GM23338 (cell line): Measurements from ENCODE around the gene PSMA8. TPM values are rescaled to one million over a fixed set of nuclear protein-coding genes. Genes with fewer than 3 reads are reported as not detected.

Experiments
- ATAC-seq: fragments of 200-7000 bp; cut with Tn5 transposase; 3 replicates; pipeline ENCODE4 v1.9.1; 2020
- DNase-seq: peaks from one replicate; pipeline ENCODE4 v3.0.0-alpha.2; 2015; ENCODE audit warnings: low spot score
- H2AFZ ChIP-seq: fragments of 200-600 bp; sonication (generic); 2 replicates; pipeline ENCODE4 v1.8.0; 2016; ENCODE audit warnings: antibody characterized with exemption, mild to moderate bottlenecking, moderate library complexity
- H3F3A ChIP-seq: fragments of 200-600 bp; sonication (generic); replicated peaks from 2 replicates; pipeline ENCODE4 v1.8.0; 2017; ENCODE audit warnings: antibody characterized with exemption, mixed run types, low read depth
- H3K27ac ChIP-seq: fragments of 200-600 bp; sonication (generic); 2 replicates; pipeline ENCODE4 v1.6.1; 2016; ENCODE audit warnings: low read depth
- H3K27me3 ChIP-seq: fragments of 200-600 bp; sonication (generic); 2 replicates; pipeline ENCODE4 v1.8.0; 2016; ENCODE audit warnings: mild to moderate bottlenecking, mixed run types, moderate library complexity; ENCODE audit not compliant: insufficient read depth
- H3K36me3 ChIP-seq: fragments of 200-600 bp; sonication (generic); 2 replicates; pipeline ENCODE4 v1.8.0; 2016; ENCODE audit warnings: mild to moderate bottlenecking; ENCODE audit not compliant: insufficient read depth
- H3K4me1 ChIP-seq: fragments of 200-600 bp; sonication (generic); 2 replicates; pipeline ENCODE4 v1.8.0; 2016; ENCODE audit warnings: mild to moderate bottlenecking, moderate library complexity; ENCODE audit not compliant: insufficient read depth
- H3K4me2 ChIP-seq: fragments of 200-600 bp; sonication (generic); 2 replicates; pipeline ENCODE4 v1.7.1; 2017; ENCODE audit warnings: mixed run types
- H3K4me3 ChIP-seq: fragments of 200-600 bp; sonication (generic); 2 replicates; pipeline ENCODE4 v1.6.1; 2016; ENCODE audit warnings: mixed run types
- H3K79me2 ChIP-seq: fragments of 200-600 bp; sonication (generic); replicated peaks from 2 replicates; pipeline ENCODE4 v1.8.0; 2017; ENCODE audit warnings: mild to moderate bottlenecking; ENCODE audit not compliant: insufficient read depth
- H3K9me2 ChIP-seq: fragments of 200-600 bp; sonication (generic); 2 replicates; pipeline ENCODE4 v1.8.0; 2017; ENCODE audit not compliant: insufficient read depth
- H4K20me1 ChIP-seq: fragments of 200-600 bp; sonication (generic); replicated peaks from 2 replicates; pipeline ENCODE4 v1.8.0; 2017; ENCODE audit warnings: mild to moderate bottlenecking; ENCODE audit not compliant: insufficient read depth
- H3K27ac Mint-ChIP-seq: 2 replicates; pipeline ENCODE4 v1.8.0; 2020; ENCODE audit warnings: inconsistent platforms, mild to moderate bottlenecking, moderate library complexity, mixed read lengths
- H3K27me3 Mint-ChIP-seq: 3 replicates; pipeline ENCODE4 v1.8.0; 2022; ENCODE audit warnings: low read depth, mild to moderate bottlenecking, moderate library complexity, mixed read lengths, inconsistent platforms; ENCODE audit not compliant: insufficient read depth, poor library complexity
- H3K36me3 Mint-ChIP-seq: 3 replicates; pipeline ENCODE4 v1.8.0; 2021; ENCODE audit warnings: low read depth, mild to moderate bottlenecking, inconsistent platforms, moderate library complexity, mixed read lengths
- H3K4me1 Mint-ChIP-seq: 3 replicates; pipeline ENCODE4 v1.8.0; 2020; ENCODE audit warnings: mild to moderate bottlenecking, inconsistent platforms, mixed read lengths
- H3K4me3 Mint-ChIP-seq: 3 replicates; pipeline ENCODE4 v1.8.0; 2021; ENCODE audit warnings: moderate library complexity, mild to moderate bottlenecking, inconsistent platforms, mixed read lengths
- H3K9me3 Mint-ChIP-seq: 3 replicates; pipeline ENCODE4 v1.8.0; 2020; ENCODE audit warnings: moderate library complexity, mild to moderate bottlenecking, inconsistent platforms, mixed read lengths
- CREB1 ChIP-seq: fragments of 250-450 bp; sonication (Bioruptor Pico); IDR thresholded peaks from 2 replicates; pipeline ENCODE4 v1.5.0; 2020; ENCODE audit warnings: low read depth, mild to moderate bottlenecking, moderate library complexity
- ETS1 ChIP-seq: IDR thresholded peaks from 2 replicates; pipeline ENCODE4 v1.6.1; 2016; ENCODE audit warnings: antibody characterized with exemption
- EZH2 ChIP-seq: fragments of 200-600 bp; sonication (generic); IDR thresholded peaks from one replicate; pipeline ENCODE4 v1.8.0; 2017; ENCODE audit warnings: antibody characterized with exemption, mild to moderate bottlenecking, low read depth; ENCODE audit not compliant: unreplicated experiment
- EZH2phosphoT487 ChIP-seq: fragments of 200-600 bp; sonication (generic); IDR thresholded peaks from one replicate; pipeline ENCODE4 v1.8.1; 2018; ENCODE audit warnings: antibody characterized with exemption; ENCODE audit not compliant: unreplicated experiment
- JUNB ChIP-seq: IDR thresholded peaks from one replicate; pipeline ENCODE4 v1.6.1; 2016; ENCODE audit warnings: antibody characterized with exemption; ENCODE audit not compliant: unreplicated experiment
- NANOG ChIP-seq: IDR thresholded peaks from 2 replicates; pipeline ENCODE4 v1.6.1; 2016; ENCODE audit warnings: antibody characterized with exemption, borderline replicate concordance
- POLR2AphosphoS5 ChIP-seq: IDR thresholded peaks from 2 replicates; pipeline ENCODE4 v1.6.1; 2016; ENCODE audit warnings: antibody characterized with exemption, low read depth
- REST ChIP-seq: IDR thresholded peaks from one replicate; pipeline ENCODE4 v1.6.1; 2018; ENCODE audit warnings: antibody characterized with exemption; ENCODE audit not compliant: unreplicated experiment
- STAT1 ChIP-seq: IDR thresholded peaks from one replicate; pipeline ENCODE4 v1.6.1; 2016; ENCODE audit warnings: antibody characterized with exemption; ENCODE audit not compliant: unreplicated experiment
- ZNF114 ChIP-seq: fragments of 250-450 bp; sonication (Bioruptor Pico); IDR thresholded peaks from 2 replicates; pipeline ENCODE4 v1.5.0; 2020; ENCODE audit warnings: mild to moderate bottlenecking, moderate library complexity
- ZNF331 ChIP-seq: fragments of 250-450 bp; sonication (Bioruptor Pico); IDR thresholded peaks from 2 replicates; pipeline ENCODE4 v1.5.0; 2020; ENCODE audit warnings: low read depth, mild to moderate bottlenecking, moderate library complexity
- ZNF462 ChIP-seq: fragments of 250-450 bp; sonication (Bioruptor Pico); IDR thresholded peaks from 2 replicates; pipeline ENCODE4 v1.5.0; 2020; ENCODE audit warnings: mild to moderate bottlenecking, moderate library complexity
- long read RNA-seq: library from polyadenylated mRNA; unstranded; transcript quantifications from one replicate; pipeline ENCODE4 v2.0.0, GENCODE V29; 2020; ENCODE audit not compliant: unreplicated experiment
- polyA plus RNA-seq: library from polyadenylated mRNA; unstranded; fragments of >200 nt; fragmentation: Nextera tagmentation; extraction: Ambion mirVana; gene quantifications from 2 replicates; pipeline ENCODE4 v1.2.1, GENCODE V29; 2016
- total RNA-seq: library from RNA; depleted of rRNA; stranded (reverse); fragments of >200 nt; shearing (Covaris generic); gene quantifications from 2 replicates; pipeline ENCODE4 v1.2.3, GENCODE V29; 2014; rRNA removed
- TF ChIP-seq, protein P1 (sequence below), 2 experiments: fragments of 200-600 bp in 1 of 2; sonication (generic) in 1 of 2; conservative IDR thresholded peaks; 2 replicates each; pipeline versions ENCODE4 v1.5.1 to v1.6.1; 2016 to 2017; ENCODE audit warnings: antibody characterized with exemption in 2 of 2, low read depth in 2 of 2, mild to moderate bottlenecking in 2 of 2, moderate library complexity in 1 of 2

The PSMA8 gene
- total RNA-seq (not detected in 2 replicates), polyA plus RNA-seq (not detected in 2 replicates)
- long read RNA-seq, result 0 reads

DNA sequence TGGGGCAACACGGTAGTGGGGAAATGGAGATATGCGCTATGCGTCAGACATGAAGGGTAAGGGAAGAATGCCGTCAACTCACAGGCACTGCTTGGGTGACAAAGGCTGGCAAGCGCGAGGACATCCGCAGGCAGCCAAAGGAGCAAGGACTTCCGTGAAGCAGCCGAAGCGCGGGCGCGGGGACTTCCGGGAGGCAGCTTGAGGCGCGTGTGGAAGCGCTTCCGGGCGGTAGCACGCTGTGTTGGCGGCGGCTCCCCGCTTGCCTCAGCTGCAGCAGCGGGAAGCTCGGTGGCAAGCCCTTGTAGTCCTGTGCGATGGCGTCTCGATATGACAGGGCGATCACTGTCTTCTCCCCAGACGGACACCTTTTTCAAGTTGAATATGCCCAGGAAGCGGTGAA lies at the start of gene PSMA8:
Gene PSMA8 (plus strand): TSS at position 218 of the 400 bp plus-strand sequence. CDS start 97 bp downstream, at position 315.
- TF ChIP-seq CREB1 (CRISPR knock-in tag), result no peak
- TF ChIP-seq EZH2, result no peak
- TF ChIP-seq POLR2AphosphoS5, result no peak
- TF ChIP-seq ZNF331, result no peak
- TF ChIP-seq ZNF462 (CRISPR knock-in tag), result no peak
- TF ChIP-seq ZNF114 (CRISPR knock-in tag), result no peak
- no peak for TF ChIP-seq EZH2phosphoT487
- no peak for TF ChIP-seq NANOG
- TF ChIP-seq, protein P1, sequence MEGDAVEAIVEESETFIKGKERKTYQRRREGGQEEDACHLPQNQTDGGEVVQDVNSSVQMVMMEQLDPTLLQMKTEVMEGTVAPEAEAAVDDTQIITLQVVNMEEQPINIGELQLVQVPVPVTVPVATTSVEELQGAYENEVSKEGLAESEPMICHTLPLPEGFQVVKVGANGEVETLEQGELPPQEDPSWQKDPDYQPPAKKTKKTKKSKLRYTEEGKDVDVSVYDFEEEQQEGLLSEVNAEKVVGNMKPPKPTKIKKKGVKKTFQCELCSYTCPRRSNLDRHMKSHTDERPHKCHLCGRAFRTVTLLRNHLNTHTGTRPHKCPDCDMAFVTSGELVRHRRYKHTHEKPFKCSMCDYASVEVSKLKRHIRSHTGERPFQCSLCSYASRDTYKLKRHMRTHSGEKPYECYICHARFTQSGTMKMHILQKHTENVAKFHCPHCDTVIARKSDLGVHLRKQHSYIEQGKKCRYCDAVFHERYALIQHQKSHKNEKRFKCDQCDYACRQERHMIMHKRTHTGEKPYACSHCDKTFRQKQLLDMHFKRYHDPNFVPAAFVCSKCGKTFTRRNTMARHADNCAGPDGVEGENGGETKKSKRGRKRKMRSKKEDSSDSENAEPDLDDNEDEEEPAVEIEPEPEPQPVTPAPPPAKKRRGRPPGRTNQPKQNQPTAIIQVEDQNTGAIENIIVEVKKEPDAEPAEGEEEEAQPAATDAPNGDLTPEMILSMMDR (conservative IDR thresholded peaks at IDR 0.05; ENCODE audit: low read depth in 2 of 2), result no peak
- TF ChIP-seq REST, result no peak
- TF ChIP-seq JUNB, result no peak
- no peak for TF ChIP-seq ETS1
- no peak for TF ChIP-seq STAT1
- DNase-seq, result peak; percentile 78

More for the DNA sequence above, at the start of gene PSMA8:
- Histone ChIP-seq H4K20me1 (no peaks in the 10 kb centered on the region), H3K9me2 (no peaks in the 10 kb centered on the region), H3K27me3 (peaks cover 5% of the 10 kb centered on the region), H3K4me3 (peak within 1 kb of the TSS; percentile 32), H3K4me2 (peak within 1 kb of the TSS; percentile 53), H3K79me2 (no peaks in the 10 kb centered on the region), H2AFZ (peak within 1 kb of the TSS; percentile 84), H3K4me1 (no peaks in the 10 kb centered on the region), H3F3A (no peaks in the 10 kb centered on the region), H3K27ac (no peak within 1 kb of the TSS), H3K36me3 (no peaks in the 10 kb centered on the region)
- Mint-ChIP-seq H3K36me3 (no peaks in the 10 kb centered on the region), H3K4me3 (peak within 1 kb of the TSS; percentile 25; the same call in 2 of the 3 replicates), H3K4me1 (peaks cover 8% of the 10 kb centered on the region; the same call in 2 of the 3 replicates), H3K27me3 (no peaks in the 10 kb centered on the region), H3K9me3 (no peaks in the 10 kb centered on the region), H3K27ac (no peak within 1 kb of the TSS)
- ATAC-seq, result peak; percentile 96
